ENCODE results near the gene RTN4. TPM values are rescaled to one million over a fixed set of nuclear protein-coding genes. Genes with fewer than 3 reads are reported as not detected.

RTN4 gene
- total and polyA plus RNA-seq, 3 donors from 2014 or later = 107 to 183 (median 112) TPM

GRCh38 chr2:55009277-55010060, 40.8 kb downstream of the RTN4 start:
- intact Hi-C loops (cut with DNase I; ENCODE audit: low total_unique reads) = no loop called here
- H3K27ac ChIP-seq = no peak overlapping the region
- H3K36me3 ChIP-seq (ENCODE audit: low read depth, missing control alignments) = no peaks in the 10 kb centered on the region
- H3K27me3 ChIP-seq = no peaks in the 10 kb centered on the region
- peak overlapping the region in 1 of 2 donors; percentile 5 for H3K4me3 ChIP-seq
- TF ChIP-seq POLR2A (IDR thresholded peaks at IDR 0.05) = no peak
- no peak for TF ChIP-seq CTCF (IDR thresholded peaks at IDR 0.05)
- H3K4me1 ChIP-seq = no peaks in the 10 kb centered on the region
- 41 to 54% methylated on average over 7 of the region's 7 CpGs for WGBS, 2 donors
- DNase-seq = no peak
- no peaks in the 10 kb centered on the region for H3K9me3 ChIP-seq

- intact Hi-C loops (cut with DNase I; ENCODE audit: low total_unique reads) = no loop called here
- no peaks in the 10 kb centered on the region for H3K9me3 ChIP-seq
- no peak for DNase-seq
- H3K27me3 ChIP-seq = no peaks in the 10 kb centered on the region
- no peak overlapping the region for H3K4me3 ChIP-seq
- TF ChIP-seq CTCF (IDR thresholded peaks at IDR 0.05) = no peak
- no peak for TF ChIP-seq POLR2A (IDR thresholded peaks at IDR 0.05)
- 68 to 80% methylated on average over 3 of the region's 3 CpGs for WGBS, 2 donors
- H3K36me3 ChIP-seq (ENCODE audit: low read depth, missing control alignments) = no peaks in the 10 kb centered on the region
- H3K4me1 ChIP-seq = no peaks in the 10 kb centered on the region
- H3K27ac ChIP-seq = no peak overlapping the region
Observed at GRCh38 chr2:55006306-55006705, 43.9 kb downstream of the RTN4 start.

- Histone ChIP-seq H3K36me3 (ENCODE audit: low read depth, missing control alignments) (no peaks in the 10 kb centered on the region), H3K4me3 (no peak overlapping the region), H3K27ac (no peak overlapping the region), H3K4me1 (no peaks in the 10 kb centered on the region), H3K27me3 (no peaks in the 10 kb centered on the region), H3K9me3 (no peaks in the 10 kb centered on the region)
- DNase-seq = no peak
- intact Hi-C loops (cut with DNase I; ENCODE audit: low total_unique reads) = no loop called here
- 90 to 95% methylated on average over 10 of the region's 10 CpGs for WGBS, 2 donors
- no peak for TF ChIP-seq POLR2A (IDR thresholded peaks at IDR 0.05)
- no peak for TF ChIP-seq CTCF (IDR thresholded peaks at IDR 0.05)
Observed at GRCh38 chr2:55003706-55004639, 46.3 kb downstream of the RTN4 start.

- WGBS, 2 donors = 49 to 73% methylated on average over 2 of the region's 2 CpGs
- Histone ChIP-seq H3K27ac (no peak overlapping the region), H3K4me1 (no peaks in the 10 kb centered on the region)
Observed at GRCh38 chr2:55001716-55002115, 48.5 kb downstream of the RTN4 start.

More at GRCh38 chr2:55001716-55002115, 48.5 kb downstream of the RTN4 start:
- DNase-seq = no peak
- H3K9me3 ChIP-seq = no peaks in the 10 kb centered on the region
- no peak overlapping the region for H3K4me3 ChIP-seq
- no peak for TF ChIP-seq CTCF (IDR thresholded peaks at IDR 0.05)
- TF ChIP-seq POLR2A (IDR thresholded peaks at IDR 0.05) = no peak
- no peaks in the 10 kb centered on the region for H3K36me3 ChIP-seq (ENCODE audit: low read depth, missing control alignments)
- intact Hi-C loops (cut with DNase I; ENCODE audit: low total_unique reads) = no loop called here
- no peaks in the 10 kb centered on the region for H3K27me3 ChIP-seq
